Endodermal cell (in vitro differentiated cells): ENCODE data around the gene PPP1R1B. TPM values are rescaled to one million over a fixed set of nuclear protein-coding genes. Genes with fewer than 3 reads are reported as not detected.

Experiments
- DNase-seq: peaks from one replicate; pipeline ENCODE4 v3.0.0-alpha.2; 2017
- H3K27ac ChIP-seq: 2 replicates; pipeline ENCODE4 v1.5.1; 2013; ENCODE audit warnings: mild to moderate bottlenecking, low read depth, low read length, moderate library complexity
- H3K27me3 ChIP-seq: 2 replicates; pipeline ENCODE4 v1.6.1; 2013; ENCODE audit warnings: mild to moderate bottlenecking, low read length, moderate library complexity; ENCODE audit not compliant: insufficient read depth, control insufficient read depth, poor library complexity, severe bottlenecking
- H3K36me3 ChIP-seq: 2 replicates; pipeline ENCODE4 v1.7.0; 2013; ENCODE audit warnings: mild to moderate bottlenecking, low read length, moderate library complexity; ENCODE audit not compliant: control insufficient read depth, insufficient read depth
- H3K4me1 ChIP-seq: one replicate; pipeline ENCODE4 v1.7.0; 2013; ENCODE audit warnings: low read length; ENCODE audit not compliant: control insufficient read depth, insufficient read depth
- H3K4me3 ChIP-seq: 2 replicates; pipeline ENCODE4 v1.5.1; 2013; ENCODE audit warnings: mild to moderate bottlenecking, low read length, moderate library complexity
- H3K9ac ChIP-seq: 2 replicates; pipeline ENCODE4 v1.6.1; 2013; ENCODE audit warnings: mild to moderate bottlenecking, low read length, moderate library complexity; ENCODE audit not compliant: poor library complexity, severe bottlenecking; ENCODE audit errors: extremely low read depth
- H3K9me3 ChIP-seq: 2 replicates; pipeline ENCODE4 v1.6.1; 2013; ENCODE audit warnings: mild to moderate bottlenecking, low read length, moderate library complexity; ENCODE audit not compliant: control insufficient read depth
- H3K27ac Mint-ChIP-seq: 2 replicates; pipeline ENCODE4 v1.8.0; 2020; ENCODE audit warnings: mixed read lengths
- H3K27me3 Mint-ChIP-seq: 2 replicates; pipeline ENCODE4 v1.8.0; 2021; ENCODE audit warnings: mild to moderate bottlenecking, mixed read lengths; ENCODE audit not compliant: insufficient read depth
- H3K36me3 Mint-ChIP-seq: 2 replicates; pipeline ENCODE4 v1.8.0; 2020; ENCODE audit warnings: low read depth, mixed read lengths
- H3K4me1 Mint-ChIP-seq: 2 replicates; pipeline ENCODE4 v1.8.0; 2020; ENCODE audit warnings: mixed read lengths
- H3K4me3 Mint-ChIP-seq: 2 replicates; pipeline ENCODE4 v1.8.0; 2020; ENCODE audit warnings: mild to moderate bottlenecking, moderate library complexity, mixed read lengths
- H3K9me3 Mint-ChIP-seq: 2 replicates; pipeline ENCODE4 v1.8.0; 2020; ENCODE audit warnings: mild to moderate bottlenecking, mixed read lengths
- WGBS, 2 experiments: methylation state at CpG; one replicate each; pipeline versions ENCODE4 v1.1.5 to v1.1.7; 2013; ENCODE audit warnings: missing lambda C conversion rate in 2 of 2, mixed read lengths in 1 of 2; ENCODE audit not compliant: insufficient coverage in 1 of 2, insufficient read length in 1 of 2; 5-methylcytosine and 5-hydroxymethylcytosine counted together
- total RNA-seq, 2 donors: library from RNA; stranded (reverse); fragmentation: NEBNext Ultra II Directional in 1 of 2; extraction: Animal tissue kit (Norgen Biotek cat#: 25700) in 1 of 2; gene quantifications; 2 replicates in 1 of 2; 3 replicates in 1 of 2; pipeline ENCODE4 v1.2.1, GENCODE V29; 2021
- TF ChIP-seq, protein P1 (sequence below): fragments of 200-600 bp; sonication (generic); conservative IDR thresholded peaks from 2 replicates; pipeline ENCODE4 v1.5.0; 2021; ENCODE audit warnings: antibody characterized with exemption, mild to moderate bottlenecking

PPP1R1B gene
- total RNA-seq, 2 donors from 2014 or later = 1.0 to 2.1 TPM

- H3K4me3 Mint-ChIP-seq = peak overlapping the region; percentile 26
- H3K27me3 Mint-ChIP-seq = peaks cover 97% of the 10 kb centered on the region
- peaks cover 5% of the 10 kb centered on the region for H3K4me1 Mint-ChIP-seq
Measured at GRCh38 chr17:39605492-39606433, 21.0 kb upstream of the PPP1R1B start.

GRCh38 chr17:39606434-39607056 is 20.2 kb upstream of the PPP1R1B start:
- H3K4me3 ChIP-seq = no peak overlapping the region
- peak; percentile 86 for DNase-seq
- 1% methylated on average over 26 to 66 of the region's 66 CpGs for WGBS, 2 experiments

More at GRCh38 chr17:39605492-39606433, 21.0 kb upstream of the PPP1R1B start:
- H3K9me3 Mint-ChIP-seq = no peaks in the 10 kb centered on the region
- Histone ChIP-seq H3K9me3 (no peaks in the 10 kb centered on the region), H3K4me1 (no peaks in the 10 kb centered on the region), H3K36me3 (no peaks in the 10 kb centered on the region), H3K9ac (no peak overlapping the region), H3K27me3 (peaks cover 100% of the 10 kb centered on the region), H3K4me3 (no peak overlapping the region), H3K27ac (no peak overlapping the region)
- H3K27ac Mint-ChIP-seq = no peak overlapping the region
- DNase-seq = peak; percentile 88
- TF ChIP-seq, protein P1, sequence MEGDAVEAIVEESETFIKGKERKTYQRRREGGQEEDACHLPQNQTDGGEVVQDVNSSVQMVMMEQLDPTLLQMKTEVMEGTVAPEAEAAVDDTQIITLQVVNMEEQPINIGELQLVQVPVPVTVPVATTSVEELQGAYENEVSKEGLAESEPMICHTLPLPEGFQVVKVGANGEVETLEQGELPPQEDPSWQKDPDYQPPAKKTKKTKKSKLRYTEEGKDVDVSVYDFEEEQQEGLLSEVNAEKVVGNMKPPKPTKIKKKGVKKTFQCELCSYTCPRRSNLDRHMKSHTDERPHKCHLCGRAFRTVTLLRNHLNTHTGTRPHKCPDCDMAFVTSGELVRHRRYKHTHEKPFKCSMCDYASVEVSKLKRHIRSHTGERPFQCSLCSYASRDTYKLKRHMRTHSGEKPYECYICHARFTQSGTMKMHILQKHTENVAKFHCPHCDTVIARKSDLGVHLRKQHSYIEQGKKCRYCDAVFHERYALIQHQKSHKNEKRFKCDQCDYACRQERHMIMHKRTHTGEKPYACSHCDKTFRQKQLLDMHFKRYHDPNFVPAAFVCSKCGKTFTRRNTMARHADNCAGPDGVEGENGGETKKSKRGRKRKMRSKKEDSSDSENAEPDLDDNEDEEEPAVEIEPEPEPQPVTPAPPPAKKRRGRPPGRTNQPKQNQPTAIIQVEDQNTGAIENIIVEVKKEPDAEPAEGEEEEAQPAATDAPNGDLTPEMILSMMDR = no peak
- no peaks in the 10 kb centered on the region for H3K36me3 Mint-ChIP-seq
- WGBS, 2 experiments = 1% methylated on average over 26 to 102 of the region's 102 CpGs

More at GRCh38 chr17:39606434-39607056, 20.2 kb upstream of the PPP1R1B start:
- H3K4me1 ChIP-seq = no peaks in the 10 kb centered on the region
- no peaks in the 10 kb centered on the region for H3K36me3 ChIP-seq
- Mint-ChIP-seq H3K27ac (no peak overlapping the region), H3K4me3 (peak overlapping the region; percentile 10), H3K4me1 (peaks cover 5% of the 10 kb centered on the region), H3K9me3 (no peaks in the 10 kb centered on the region), H3K36me3 (no peaks in the 10 kb centered on the region), H3K27me3 (peaks cover 97% of the 10 kb centered on the region)
- no peak overlapping the region for H3K27ac ChIP-seq
- H3K27me3 ChIP-seq = peaks cover 100% of the 10 kb centered on the region
- H3K9me3 ChIP-seq = no peaks in the 10 kb centered on the region
- H3K9ac ChIP-seq = no peak overlapping the region
- TF ChIP-seq, protein P1 = peak; percentile 18
